Measurements from ENCODE around the gene SARS1. TPM values are rescaled to one million over a fixed set of nuclear protein-coding genes. Genes with fewer than 3 reads are reported as not detected.

Gene SARS1
- total RNA-seq, 4 donors from 2014 or later, result 164 to 264 (median 200) TPM

DNA sequence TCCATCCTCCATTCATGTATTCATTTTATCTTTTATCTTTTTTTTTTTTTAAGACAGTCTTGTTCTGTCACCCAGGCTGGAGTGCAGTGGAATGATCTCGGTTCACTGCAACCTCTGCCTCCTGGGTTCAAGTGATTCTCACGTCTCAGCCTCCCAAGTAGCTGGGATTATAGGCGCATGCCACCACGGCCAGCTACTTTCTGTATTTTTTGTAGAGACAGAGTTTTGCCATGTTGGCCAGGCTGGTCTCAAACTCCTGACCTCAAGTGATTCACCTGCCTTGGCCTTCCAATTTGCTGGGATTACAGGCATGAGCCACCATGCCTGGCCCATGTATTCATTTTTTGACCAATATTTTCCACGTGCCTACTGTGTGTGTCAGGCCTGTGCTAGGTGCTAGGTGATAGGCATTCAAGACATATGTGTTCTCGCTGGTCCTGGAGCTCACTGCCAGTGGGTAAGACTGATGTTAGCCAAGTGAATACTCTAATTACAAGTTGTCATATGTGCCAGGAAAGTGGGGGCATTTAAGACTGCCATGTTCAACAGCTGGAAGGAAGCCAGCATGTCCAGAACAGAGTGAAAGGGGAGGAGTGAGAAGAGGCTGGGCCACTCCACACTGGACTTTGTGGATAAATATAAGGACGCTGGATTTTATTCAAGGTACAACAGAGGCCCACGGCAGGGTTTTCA, 30.3 kb downstream of the SARS1 start:
- H3K4me1 ChIP-seq, result peaks cover 0 to 29% of the 10 kb centered on the region in 2 donors
- H3K36me3 ChIP-seq, result peaks cover 0 to 1% of the 10 kb centered on the region in 2 donors
- TF ChIP-seq, protein P1, sequence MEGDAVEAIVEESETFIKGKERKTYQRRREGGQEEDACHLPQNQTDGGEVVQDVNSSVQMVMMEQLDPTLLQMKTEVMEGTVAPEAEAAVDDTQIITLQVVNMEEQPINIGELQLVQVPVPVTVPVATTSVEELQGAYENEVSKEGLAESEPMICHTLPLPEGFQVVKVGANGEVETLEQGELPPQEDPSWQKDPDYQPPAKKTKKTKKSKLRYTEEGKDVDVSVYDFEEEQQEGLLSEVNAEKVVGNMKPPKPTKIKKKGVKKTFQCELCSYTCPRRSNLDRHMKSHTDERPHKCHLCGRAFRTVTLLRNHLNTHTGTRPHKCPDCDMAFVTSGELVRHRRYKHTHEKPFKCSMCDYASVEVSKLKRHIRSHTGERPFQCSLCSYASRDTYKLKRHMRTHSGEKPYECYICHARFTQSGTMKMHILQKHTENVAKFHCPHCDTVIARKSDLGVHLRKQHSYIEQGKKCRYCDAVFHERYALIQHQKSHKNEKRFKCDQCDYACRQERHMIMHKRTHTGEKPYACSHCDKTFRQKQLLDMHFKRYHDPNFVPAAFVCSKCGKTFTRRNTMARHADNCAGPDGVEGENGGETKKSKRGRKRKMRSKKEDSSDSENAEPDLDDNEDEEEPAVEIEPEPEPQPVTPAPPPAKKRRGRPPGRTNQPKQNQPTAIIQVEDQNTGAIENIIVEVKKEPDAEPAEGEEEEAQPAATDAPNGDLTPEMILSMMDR (IDR thresholded peaks at IDR 0.05), result no peak
- no peak for TF ChIP-seq POLR2A (IDR thresholded peaks at IDR 0.05)
- no peak overlapping the region for H3K4me3 ChIP-seq (replicated peaks in 1 of 3)
- no peak overlapping the region for H3K27ac ChIP-seq
- no peaks in the 10 kb centered on the region for H3K27me3 ChIP-seq
- intact Hi-C loops (cut with DNase I), result no loop called here
- no peak for DNase-seq
- WGBS, 2 donors, result 76 to 86% methylated on average over 8 of the region's 8 CpGs
- H3K9me3 ChIP-seq, result no peaks in the 10 kb centered on the region

DNA sequence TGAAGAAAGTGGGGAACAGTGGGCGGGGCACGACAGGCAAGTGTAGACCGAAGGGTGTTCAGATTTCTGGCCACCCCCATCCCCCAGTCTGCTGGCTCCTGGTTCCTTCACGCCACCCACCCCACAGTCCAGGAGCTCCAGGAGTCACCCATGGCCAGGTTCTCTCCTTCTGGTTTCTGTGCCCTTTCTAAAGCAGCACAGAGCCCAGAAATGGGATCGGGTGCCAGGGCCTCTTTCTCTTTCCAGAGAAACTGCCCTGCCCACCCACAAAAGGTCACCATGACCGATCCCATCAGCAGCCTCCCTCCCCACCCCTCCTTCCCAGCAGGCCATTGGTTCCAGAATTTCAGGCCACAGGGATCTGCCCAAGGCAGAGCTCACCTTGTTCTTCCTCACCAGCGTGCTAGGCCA, 32.4 kb downstream of the SARS1 start:
- intact Hi-C loops (cut with DNase I), result no loop called here
- WGBS, 2 donors, result 87 to 91% methylated on average over 7 of the region's 7 CpGs
- H3K27me3 ChIP-seq, result no peaks in the 10 kb centered on the region
- no peak overlapping the region for H3K27ac ChIP-seq
- no peaks in the 10 kb centered on the region for H3K36me3 ChIP-seq
- TF ChIP-seq, protein P1 (IDR thresholded peaks at IDR 0.05), result no peak
- TF ChIP-seq POLR2A (IDR thresholded peaks at IDR 0.05), result no peak
- H3K4me1 ChIP-seq, result peaks cover 8 to 27% of the 10 kb centered on the region in 2 donors
- no peak overlapping the region for H3K4me3 ChIP-seq (replicated peaks in 1 of 3)
- H3K9me3 ChIP-seq, result no peaks in the 10 kb centered on the region
- DNase-seq, result no peak

DNA sequence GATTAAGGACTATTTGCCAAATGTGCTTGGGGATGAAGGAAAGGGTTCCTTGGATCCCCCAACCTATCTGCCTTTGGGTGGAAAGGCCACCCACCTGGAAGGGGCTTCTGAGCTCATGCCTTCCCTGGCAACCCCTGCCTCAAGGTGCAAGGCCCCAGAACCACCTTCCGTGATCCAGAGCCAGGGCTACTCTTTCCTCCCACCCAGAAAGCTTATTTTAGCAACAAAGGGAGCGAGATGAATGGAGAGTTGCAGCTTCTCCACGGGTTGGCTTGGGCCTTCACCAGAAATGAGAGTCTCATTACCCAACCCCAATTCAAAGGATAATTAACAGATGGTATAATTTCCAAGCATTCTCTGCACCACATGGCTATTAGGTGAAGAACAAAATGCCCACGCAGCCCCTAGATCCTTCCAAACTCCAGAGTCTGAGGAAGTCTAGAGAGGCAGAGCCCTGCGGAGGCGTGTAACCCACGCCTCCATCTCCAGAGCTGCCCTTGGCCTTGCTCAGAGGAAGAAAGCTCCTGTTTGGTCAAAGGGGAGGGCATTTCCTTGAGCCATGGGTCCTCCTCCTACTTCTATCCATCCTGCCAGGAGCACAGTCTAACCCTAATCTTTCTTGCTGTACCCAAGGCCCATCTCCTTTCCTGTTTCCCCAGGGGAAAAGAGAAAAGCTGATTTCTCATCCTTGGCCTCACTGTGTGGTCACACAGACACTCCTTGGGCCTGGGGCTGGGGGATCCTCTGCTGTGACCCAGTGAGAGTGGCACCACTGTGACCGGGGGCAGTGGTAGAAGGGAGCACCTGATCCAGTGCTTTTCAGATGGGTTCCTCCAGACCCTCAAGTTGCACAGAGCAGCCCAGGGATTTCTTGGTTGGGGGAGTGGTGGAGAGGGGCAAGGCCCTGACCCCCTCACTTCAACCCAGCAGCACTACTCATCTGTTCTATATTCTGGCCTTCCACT, 34.0 kb downstream of the SARS1 start:
- DNase-seq, result no peak
- no peaks in the 10 kb centered on the region for H3K9me3 ChIP-seq
- H3K4me1 ChIP-seq, result peaks cover 9 to 15% of the 10 kb centered on the region in 2 donors
- 90 to 94% methylated on average over 8 of the region's 8 CpGs for WGBS, 2 donors
- intact Hi-C loops (cut with DNase I), result no loop called here
- no peaks in the 10 kb centered on the region for H3K27me3 ChIP-seq
- no peak overlapping the region for H3K4me3 ChIP-seq (replicated peaks in 1 of 3)
- TF ChIP-seq, protein P1 (IDR thresholded peaks at IDR 0.05), result no peak
- no peak for TF ChIP-seq POLR2A (IDR thresholded peaks at IDR 0.05)
- no peak overlapping the region for H3K27ac ChIP-seq
- no peaks in the 10 kb centered on the region for H3K36me3 ChIP-seq

DNA sequence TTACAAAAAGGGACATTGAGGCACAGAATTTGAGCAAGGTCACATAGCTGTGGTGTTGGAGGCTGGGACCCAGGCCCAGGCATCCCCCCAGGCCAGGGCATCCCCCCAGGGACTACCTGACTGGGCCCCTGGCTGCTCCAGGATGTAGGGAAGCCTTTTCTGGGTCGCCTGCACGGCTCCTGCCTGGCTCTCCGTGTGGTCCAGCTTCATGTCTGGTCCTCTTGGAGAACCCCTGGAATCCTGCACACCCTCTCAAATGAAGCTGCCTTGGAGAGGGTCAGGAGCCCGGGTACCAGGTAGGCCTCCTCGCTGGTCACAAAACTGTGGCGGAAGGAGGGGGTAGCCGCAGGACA, 34.7 kb downstream of the SARS1 start:
- DNase-seq, result no peak
- WGBS, 2 donors, result 85% methylated on average over 7 of the region's 7 CpGs; no CpG with 5 or more reads in 1 of the 2 donors
- Histone ChIP-seq H3K9me3 (no peaks in the 10 kb centered on the region), H3K36me3 (no peaks in the 10 kb centered on the region), H3K27ac (no peak overlapping the region), H3K4me1 (peaks cover 16 to 22% of the 10 kb centered on the region in 2 donors), H3K27me3 (no peaks in the 10 kb centered on the region), H3K4me3 (replicated peaks in 1 of 3) (no peak overlapping the region)
- TF ChIP-seq, protein P1 (IDR thresholded peaks at IDR 0.05), result no peak
- TF ChIP-seq POLR2A (IDR thresholded peaks at IDR 0.05), result no peak
- intact Hi-C loops (cut with DNase I), result no loop called here

Measured in thyroid gland (tissue), 4 donors.